GM19324 (cell line): ENCODE results near the gene LSM10.

Experiments
- ATAC-seq: cut with Tn5 transposase; IDR thresholded peaks from one replicate; pipeline ENCODE4 v1.9.1; 2021; ENCODE audit warnings: mild to moderate bottlenecking, moderate library complexity; ENCODE audit not compliant: unreplicated experiment, low FRiP score

The LSM10 gene

DNA sequence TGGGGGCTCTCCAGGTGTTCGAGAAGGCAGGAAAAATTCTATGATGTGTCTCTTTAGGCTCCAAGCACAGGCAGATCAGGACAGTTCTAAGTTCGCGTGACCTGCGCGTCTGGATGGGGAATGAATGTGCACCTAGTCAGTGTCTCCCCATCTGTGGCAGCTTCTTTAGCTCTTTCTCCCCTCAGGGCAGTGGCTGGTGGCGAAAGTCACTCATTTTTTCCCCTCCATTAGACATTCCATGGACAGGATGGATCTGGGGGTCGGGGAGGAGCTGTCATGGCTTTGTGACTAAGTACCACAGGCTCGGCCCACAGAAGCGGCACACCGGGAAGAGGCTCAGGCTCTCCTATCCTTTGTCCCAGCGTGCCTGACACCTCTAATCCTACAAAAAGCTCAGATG lies 43.2 kb downstream of the LSM10 start:
- no peak for ATAC-seq

DNA sequence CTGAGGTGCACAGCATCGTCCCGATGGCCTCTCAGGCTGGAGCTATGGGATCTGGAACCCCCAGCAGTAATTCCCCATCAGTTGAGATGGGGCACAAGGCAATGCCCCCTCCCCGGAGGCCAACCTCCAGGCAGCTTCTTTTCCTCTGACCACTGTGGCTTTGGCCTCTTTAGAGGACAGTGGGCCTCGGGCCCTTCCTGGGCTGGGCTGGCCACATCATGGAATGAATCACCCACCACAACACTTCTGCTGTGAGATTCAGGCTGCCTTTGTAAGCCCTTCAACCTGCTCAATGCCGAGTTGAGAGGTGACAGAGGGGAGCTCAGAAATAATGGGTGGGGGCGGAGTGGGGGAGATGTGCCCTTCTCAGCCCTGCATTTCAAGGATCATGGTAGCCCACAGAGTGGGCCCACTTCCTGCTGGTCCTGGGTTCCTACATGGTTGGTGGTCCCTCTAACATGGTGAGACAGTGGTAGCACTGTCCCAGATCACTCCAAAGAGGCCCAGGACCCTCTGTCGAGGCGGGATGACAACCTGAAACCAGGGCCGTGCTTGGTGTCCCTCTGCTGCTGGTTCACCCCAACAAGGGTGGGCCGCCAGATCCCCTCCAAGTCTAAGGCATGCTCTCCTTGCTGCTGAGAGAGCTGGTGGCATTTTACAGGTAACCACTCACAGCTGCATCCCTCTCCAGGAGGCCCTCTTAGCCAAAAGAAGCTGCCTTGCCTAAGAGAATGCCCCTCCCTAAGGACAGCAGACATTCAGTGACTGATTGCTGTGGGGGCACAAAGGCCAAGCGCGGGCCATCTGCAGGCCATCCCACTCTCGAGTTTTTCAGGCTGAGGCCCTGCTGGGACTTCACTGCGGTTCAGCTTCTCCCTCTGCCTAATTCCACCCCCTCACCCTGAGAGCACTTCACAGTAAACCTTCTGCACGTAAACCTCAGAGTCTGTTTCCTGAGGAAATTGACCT lies 44.5 kb downstream of the LSM10 start:
- no peak for ATAC-seq

DNA sequence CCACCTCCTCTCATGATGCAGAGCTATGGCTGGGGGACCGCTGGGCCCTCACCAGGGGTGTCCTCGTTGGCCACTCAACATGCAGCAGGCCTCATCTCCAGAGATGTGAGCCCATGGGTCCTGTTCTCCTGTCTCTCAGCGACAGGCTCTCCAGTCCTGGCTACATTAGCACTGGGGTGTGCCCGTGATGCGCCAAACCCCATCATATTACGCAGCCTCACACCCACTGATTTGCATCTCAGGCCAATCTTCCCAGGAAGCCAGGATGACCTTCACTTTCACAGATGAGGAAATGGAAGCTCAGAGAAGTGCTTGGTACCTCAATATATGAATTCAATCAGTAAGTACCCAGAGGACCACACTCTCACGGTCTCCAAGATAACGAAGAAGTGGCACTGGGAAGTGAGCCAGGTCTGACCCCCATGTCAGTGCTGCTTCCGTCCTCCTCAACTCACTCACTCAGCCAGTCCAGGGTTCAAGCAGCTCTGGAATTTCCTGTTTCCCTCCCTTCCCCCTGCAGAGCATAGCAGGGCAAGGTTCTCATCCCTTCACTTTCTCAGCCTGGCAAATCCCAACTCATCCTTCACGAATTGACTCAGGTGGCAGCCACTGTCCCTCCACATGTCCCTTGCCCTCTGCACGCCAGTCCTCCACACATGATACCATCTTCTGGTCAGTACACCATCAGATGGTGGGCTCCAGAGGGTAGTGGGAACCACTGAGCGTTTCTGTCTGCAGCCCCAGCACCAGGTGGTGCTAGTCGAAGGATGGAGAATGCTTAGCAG lies 45.4 kb downstream of the LSM10 start:
- ATAC-seq = no peak

DNA sequence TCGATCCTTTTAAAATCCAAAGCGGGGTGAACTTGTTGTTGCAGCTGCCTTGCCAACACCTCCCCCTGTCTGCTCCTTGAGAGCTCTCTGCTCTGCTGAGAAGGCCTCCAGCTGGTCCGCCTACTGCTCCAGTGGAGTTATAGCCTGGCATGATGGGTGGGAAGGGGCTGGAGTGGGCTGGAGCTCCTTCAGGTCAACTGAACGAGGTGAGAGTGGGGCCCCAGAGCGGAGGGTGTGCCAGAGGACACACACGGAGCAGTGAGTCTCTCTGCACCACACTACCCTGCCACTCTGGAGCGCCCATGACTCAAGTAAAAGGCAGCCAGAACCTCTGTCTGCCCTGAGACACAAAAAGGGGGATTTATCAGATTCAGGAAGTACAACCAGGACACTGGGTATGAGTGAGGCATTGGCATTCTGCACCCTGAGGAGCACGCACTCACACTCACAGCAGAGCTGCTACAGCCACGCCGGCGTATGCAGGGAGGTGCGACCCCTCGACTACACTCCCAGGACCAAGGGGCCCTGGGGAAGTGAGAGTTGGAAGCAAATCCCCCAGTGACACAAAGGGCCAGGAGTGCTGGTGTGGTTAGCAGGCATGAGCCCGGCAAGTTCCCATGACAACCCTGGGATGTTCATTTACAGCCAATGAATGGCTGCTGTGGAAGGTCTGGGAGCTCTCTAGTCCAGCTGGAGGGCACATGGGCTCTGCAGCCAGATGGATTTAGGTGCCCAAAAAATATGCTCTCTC lies 46.3 kb downstream of the LSM10 start:
- no peak for ATAC-seq

DNA sequence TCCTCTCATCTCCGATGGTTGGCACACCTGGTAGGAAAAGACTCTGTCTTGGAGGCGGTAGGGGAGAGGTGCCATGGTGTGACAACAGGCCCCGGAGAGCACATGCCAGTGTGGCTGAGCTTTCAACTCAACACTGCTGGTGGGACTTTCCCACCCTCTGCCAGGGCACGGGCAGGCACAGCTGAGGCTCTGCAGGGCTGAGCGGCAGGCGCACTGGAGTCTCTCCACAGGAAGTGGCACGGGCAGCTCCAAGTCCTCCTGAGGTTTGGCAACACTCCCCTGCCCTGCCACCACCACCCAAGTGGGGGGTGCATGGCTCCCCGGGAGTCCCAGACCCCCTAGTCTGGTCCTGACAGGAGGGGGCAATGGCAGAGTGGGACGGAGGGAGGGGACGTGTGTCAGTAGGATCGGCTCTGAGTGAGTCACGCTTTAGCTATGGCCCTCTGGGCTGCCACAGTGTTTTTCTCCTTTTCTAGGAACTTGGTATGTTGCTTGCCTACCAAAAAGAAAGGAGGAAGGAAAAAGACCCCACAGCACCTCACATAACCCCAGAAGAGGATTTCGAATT lies 47.0 kb downstream of the LSM10 start:
- no peak for ATAC-seq

DNA sequence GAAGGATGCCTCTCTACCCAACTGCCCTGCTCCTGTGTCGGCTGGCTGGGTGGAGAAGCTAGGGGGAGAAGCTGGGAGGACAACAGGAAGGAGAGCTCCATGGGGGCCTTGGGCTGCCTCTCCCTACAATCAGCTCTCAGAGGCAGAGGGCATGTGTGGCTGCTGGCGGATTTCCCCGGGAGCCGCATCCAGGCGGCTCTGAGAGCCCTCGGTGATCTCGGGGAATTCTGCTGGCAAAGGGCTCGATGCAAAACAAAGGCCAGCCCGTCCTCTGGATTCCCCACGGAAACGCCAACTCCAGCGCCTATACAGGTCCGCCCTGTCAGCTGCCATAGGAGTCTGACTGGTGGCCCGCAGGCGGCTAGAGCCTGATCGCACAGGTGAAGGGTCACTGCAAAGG lies 47.9 kb downstream of the LSM10 start:
- ATAC-seq = no peak

DNA sequence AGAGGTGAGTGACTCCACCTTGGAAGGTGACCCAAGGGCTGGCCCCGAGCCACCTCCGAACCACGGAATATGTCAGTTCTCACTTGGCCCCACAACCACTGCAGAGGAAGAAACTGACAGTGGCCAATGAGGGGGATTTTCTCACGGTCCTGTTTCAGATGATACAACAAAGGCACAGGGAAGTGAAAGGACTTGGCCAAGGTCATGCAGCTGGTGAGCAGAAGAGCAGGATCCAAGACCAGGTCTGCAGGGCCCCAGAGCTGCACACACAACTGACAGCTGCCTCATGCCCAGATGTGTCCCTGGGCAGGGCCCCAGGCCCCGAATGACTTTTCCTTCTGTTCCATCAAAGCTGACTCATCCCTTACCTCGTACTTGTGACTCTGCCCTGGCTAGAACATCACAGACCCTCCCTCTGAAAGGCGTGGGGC lies 48.5 kb downstream of the LSM10 start:
- ATAC-seq = no peak

DNA sequence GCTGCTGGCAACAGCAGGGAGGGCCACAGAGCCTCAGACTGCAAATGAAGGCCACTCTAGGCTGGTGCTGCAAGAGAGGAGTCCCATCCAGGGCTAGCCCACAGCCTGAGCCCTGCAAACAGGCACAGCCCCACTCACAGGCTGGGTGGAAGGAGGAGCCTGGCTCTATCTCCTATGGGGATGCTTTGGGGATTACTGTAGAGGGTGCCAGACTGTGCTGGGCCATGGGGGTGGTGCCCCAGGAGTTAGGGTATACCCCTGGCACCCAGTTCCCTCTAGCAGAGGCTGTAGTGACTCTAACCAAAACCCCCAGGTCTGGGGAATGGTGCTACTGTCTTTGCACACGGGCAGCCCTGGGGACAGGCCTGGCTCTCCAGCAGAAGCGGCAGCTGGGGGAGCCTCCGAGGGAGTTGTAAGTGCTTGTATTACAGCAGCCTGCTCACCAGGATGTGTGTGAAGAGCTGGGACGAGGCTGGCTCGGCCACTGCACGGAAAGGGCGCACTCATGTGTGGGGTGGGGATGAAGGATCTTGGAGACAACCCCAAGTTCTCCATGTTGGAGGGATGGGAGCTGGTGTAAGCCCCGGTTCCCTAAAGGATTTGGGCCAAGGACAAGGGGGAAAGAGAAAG lies 50.9 kb downstream of the LSM10 start:
- ATAC-seq = no peak

DNA sequence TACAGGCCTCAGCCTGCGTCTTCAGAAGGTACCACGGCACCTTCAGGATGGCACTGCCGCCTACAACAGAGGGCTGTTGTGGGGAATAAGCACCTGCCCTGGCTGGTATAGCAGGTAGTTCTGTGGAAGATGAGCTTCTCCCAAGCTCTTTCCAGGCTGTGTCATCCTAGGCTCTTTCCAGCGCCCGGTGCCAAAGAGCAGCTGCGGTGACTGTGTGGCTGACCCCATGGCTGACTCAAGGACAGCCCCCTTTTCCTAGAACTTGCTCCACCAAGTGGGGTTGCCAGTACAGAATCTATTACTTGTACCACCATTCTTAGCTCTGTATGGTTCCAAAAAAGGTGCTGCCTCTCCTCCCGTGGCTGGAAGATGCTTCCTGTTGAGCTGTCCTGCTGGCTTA lies 52.4 kb downstream of the LSM10 start:
- no peak for ATAC-seq

DNA sequence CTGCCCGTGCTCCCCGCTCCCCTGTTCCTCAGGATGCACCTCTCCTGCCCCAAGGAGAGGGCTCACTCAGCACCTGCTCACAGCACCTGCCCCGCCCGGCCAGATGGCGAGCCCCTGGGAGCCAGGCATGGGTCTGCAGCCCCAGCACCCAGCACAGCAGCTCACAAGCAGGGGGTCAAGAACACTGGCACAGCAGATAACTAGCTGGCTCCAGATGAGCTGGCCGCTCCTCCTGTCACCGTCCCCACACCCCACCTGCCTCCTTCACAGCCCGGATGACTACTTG lies 53.4 kb downstream of the LSM10 start:
- no peak for ATAC-seq

DNA sequence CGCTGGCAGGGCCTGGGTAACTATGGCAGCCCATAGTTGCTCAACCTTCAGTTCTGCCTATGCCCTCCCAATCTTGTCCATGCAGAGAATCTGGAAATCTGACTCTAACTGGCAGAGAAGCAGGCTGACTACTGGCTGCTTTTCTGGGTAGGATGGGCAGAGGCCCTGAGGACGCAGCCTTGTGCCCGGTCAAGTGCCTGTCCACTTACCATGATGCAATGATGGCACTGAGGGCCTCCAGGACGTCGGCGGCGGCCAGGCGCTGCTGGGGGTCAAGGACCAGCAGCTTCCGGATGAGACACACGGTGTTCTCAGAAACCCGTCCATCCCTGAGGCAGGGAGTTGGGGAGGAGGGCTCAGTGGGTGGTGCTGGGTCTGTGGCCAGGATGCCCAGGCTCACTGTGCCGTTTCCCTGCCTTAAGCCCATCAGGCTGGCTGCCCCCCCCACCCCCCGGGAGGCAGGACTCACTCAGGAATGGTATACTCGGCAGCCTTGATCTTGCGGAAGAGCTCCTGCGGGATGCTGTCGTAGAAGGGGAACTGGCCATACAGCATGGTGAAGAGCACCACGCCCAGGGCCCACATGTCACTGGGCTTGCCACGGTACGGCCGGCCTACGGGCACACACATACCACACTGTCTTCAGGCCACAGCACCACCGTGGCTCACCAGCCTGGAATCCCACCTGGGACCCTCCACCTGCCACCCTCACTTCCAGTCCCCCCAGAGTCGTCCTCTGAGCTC lies 53.9 kb downstream of the LSM10 start:
- ATAC-seq = no peak
